ENCODE data around the gene UQCRHL.
"Not testable (repeated sequence)": the region's sequence is repeated elsewhere in the genome, so short reads cannot be mapped to it uniquely, and the experiment has no call there.

The UQCRHL gene

DNA sequence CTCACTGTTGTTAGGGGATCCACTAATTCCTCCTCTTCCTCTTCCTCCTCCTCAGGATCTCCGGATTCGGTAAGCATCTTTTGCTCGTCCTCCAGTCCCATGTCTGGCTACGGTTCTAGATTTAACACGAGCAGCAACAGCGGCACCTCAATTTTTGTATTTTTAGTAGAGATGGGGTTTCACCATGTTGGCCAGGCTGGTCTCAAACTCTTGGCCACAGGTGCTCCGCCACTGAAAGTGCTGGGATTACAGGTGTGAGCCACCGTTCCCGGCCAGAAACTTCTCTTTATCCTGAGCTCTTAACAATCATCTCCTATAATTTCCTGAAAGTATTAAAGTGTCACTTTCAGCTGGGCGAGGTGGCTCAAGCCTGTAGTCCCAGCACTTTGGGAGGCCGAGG lies at the start of gene UQCRHL:
Gene UQCRHL (minus strand): TSS at position 101 of the 400 bp plus-strand sequence. CDS start 0 bp downstream, at position 101.
- DNase-seq (ENCODE audit: low read depth) = not testable (repeated sequence)

DNA sequence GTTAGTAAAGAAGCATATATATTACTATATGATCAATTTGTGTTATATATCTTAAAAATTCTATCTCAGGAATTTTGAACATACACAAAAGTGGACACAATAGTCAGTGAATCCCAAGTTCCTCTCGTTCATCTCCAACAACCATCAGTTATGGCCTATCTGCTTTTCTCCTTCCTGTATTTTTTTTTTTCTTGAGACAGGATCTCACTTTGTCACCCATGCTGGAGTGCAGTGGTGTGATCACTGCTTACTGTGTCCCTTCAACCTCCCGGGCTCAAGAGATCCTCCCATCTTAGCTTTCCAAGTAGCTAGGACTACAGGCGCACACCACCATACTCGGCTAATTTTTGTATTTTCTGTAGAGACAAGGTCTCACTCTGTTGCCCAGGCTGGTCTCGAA lies 49.4 kb upstream of the UQCRHL start:
- no peak for DNase-seq (ENCODE audit: low read depth)

DNA sequence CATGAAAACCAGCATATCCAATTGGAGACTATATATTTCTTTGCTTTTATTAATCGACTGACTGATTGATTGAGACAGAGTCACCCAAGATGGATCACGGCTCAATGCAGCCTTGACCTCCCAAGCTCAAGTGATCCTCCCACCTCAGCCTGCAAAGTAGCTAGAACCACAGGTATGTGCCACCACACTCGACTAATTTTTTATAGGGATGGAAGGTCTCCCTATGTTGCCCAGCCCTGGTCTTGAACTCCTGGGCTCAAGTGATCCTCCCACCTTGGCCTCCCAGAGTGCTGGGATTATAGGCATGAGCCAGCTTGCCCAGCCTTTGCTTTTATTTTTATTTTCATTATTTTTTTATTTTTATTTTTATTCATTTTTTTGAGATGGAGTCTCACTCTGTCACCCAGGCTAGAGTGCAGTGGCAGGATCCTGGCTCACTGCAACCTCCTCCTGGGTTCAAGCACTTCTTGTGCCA lies 45.4 kb upstream of the UQCRHL start:
- no peak for DNase-seq (ENCODE audit: low read depth)

DNA sequence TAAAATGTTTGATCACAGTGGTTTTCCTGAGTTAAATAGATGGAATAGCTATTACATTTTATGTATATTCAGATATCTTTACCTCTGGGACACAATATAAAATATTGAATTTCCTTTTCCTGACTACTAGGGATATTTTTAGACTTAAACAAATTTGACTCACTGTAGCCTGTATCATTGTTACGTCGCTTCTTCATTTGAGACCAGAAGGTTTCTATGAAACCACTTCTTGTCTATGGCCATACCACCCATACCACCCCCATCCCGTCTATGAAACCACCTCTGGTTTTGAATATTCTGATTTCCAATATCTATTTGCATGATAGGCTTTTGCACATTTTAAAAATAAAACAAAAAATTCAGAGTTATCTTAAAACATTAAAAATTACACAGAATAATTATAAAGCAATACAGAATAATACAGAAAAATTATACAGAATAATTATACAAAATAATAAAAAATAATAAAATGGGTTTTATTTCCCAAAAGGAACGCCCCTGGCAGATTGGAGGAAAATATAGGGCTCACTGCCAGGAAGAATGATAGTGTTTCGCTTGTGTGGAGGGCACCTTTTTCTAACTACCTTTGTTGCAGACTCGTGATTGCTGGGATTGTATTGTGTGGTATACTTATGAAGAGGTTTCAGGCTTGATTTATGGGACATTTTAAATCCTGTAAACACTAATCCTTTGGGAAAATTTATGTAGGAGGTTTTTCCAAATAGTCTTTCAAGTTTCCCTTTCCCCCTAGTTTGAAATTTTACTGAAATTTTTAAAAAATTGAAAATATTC lies 44.8 kb upstream of the UQCRHL start:
- no peak for DNase-seq (ENCODE audit: low read depth)

DNA sequence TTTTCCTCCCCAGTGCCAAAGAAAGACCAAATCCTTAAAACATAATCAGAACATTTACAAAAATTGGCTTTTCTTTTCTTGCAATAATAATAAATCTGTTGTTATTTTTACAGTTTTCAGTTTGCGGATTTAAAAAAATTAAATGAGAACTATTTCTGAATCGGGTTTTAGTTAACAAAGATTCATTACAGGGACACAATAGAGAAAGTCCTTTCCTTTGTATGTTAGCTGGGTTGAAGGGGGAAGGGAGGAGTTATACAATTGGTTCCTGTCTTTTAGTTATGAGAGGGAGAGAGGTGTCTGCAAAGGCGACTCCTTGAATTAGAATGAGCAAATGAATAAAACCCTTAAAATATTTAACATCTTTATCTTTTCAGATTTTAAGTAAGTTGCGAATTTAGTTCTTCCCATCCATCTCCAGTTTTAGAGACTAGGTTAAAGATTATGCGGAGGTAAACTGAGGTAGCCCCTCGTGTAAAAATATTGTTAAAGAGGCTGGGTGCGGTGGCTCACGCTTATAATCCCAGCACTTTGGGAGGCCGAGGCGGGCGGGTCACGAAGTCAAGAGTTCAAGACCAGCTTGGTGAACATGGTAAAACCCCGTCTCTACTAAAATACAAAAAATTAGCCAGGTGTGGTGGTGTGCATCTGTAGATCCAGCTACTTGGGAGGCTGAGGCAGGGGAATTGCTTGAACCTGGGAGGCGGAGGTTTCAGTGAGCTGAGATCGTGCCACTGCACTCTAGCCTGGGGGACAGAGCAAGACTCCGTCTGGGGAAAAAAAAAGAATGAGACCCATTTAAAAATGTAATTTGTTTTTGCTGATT lies 44.0 kb upstream of the UQCRHL start:
- no peak for DNase-seq (ENCODE audit: low read depth)

DNA sequence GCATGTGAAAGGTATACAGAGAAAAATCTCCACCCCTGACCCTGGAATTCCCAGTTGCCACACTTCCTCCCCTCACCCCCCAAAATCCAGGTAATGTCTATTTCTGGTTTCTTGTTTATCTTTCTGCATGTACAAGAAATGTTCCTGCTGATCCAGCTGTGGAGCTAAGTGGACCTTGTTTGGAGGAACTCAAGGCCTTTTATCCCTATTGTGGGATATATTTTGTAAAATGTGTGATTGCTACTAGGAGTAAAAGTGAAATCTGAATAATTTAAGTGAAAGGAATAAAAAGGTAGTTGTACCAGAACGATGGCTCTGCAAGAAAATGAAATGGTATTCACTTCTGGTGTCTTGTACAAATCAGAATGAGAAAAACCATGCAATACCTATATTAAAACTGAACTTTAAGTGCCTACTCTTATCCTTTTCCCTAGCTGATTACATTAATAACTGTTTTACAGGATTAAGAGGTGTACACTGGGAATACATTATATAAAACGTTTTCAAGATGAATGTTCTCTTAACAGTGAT lies 43.1 kb upstream of the UQCRHL start:
- DNase-seq (ENCODE audit: low read depth) = no peak

DNA sequence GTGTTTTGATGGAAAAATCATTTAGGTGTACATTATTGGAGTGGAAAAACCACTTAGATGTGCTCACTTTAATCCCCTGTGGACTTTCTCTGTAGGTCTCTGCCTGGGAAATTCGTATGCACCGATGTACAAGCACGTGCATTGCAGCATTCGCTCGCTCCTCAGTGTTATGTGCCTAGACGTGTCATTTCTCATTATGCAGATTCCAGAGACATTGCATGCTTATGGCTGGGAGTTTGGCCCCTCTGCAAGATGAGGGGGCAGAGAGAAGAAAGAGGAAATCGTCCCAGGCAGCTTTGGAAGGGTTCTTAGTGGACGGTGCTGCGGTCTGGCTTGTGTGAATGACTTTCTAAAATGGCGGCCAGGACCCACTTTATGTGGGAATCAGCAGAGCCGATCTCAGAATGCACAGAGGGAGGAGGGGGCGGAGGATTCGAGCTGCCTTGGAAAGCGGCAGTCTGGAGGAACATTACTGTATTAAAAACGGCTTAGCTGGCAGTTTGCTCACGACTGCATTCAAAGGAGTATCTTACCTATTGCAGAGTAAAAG lies 42.4 kb upstream of the UQCRHL start:
- no peak for DNase-seq (ENCODE audit: low read depth)

DNA sequence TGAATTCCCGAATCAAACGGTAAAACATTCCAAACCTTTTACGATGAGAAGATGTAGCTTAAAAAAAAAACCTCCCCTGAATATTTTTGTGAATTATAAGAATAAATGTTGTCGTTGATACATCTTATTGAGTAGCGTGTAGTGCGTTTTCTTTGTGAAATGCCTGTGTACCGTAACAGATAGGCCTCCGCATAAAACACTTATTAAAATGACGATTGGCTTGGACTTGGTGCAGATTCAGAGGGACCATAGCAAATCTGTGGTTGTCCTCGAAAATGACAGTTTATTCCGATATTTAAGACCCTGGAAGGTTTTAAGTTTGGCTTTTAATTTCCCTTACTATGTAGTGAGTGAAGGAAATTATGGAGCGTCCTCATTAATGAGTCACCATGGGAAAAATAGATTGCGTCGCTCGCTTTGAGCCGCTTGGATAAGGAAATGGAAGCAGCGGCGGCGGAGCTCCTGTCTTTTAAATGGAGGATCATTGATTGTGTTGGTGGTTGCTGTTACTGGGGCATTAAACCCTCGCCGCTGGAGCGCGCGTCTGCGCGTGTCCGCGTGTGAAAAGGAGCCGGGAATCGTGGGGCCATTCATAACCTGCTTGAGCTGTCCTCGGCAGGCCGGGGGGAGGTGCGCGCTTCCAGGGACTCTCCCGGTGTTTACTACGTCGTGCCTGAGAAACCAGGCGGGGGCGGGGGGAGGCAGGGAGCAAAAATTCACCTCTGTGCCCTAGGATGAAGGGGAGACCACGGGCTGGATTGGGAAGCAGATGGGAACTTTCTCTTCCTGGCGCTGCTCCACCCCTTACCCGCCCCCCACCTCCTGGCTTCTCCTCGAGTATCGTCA lies 41.7 kb upstream of the UQCRHL start:
- peak; percentile 29 for DNase-seq (ENCODE audit: low read depth)

DNA sequence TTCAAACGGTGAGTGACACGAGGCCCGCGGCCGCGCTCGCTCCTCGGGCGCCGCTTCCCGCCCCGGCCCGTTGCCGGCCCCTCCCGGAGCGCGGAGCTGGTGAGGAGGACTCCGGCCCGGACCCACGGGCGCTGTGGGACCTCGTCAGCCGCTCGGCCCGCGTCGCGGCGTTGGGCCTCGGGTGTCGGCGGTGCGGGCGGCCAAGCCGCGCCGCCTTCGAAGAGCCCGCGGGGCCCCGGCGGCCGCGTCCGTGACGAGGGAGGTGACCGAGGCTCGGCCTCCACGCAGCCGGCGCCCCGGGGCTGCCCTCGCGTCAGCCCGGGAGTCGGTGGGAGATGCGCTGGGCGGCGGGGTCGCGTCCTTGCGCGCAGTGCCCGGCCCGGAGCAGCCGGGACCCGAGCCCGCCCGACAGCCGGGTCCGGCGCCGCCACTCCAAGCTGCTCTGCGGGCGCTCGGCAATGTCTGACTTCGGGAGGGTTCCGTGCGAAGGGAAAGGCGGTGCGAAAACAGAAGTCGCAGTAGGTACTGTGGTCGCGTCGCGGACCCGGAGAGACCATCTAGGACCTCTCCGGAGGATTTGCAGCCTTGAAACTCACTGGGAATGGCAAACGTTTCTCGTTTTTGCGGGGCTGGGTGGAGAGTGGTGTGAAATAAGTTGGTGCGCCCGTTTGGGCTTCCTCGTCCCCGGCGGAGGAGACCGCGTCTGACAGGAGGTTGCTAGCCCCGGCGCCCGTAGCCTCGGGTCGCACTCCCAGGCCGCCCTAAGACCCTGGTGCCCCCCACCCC lies 40.9 kb upstream of the UQCRHL start:
- DNase-seq (ENCODE audit: low read depth) = peak; percentile 26

DNA sequence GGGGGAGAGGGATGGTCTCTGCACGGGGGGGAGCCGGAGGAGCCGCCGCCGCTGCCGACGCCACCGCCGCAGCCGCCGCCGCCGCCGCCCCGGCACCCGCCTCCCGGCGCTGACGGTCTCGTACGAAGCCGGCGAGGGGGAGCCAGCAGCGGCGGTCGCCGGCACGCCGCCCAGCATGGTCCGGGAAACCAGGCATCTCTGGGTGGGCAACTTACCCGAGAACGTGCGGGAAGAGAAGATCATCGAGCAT lies 40.4 kb upstream of the UQCRHL start:
- DNase-seq (ENCODE audit: low read depth) = no peak

DNA sequence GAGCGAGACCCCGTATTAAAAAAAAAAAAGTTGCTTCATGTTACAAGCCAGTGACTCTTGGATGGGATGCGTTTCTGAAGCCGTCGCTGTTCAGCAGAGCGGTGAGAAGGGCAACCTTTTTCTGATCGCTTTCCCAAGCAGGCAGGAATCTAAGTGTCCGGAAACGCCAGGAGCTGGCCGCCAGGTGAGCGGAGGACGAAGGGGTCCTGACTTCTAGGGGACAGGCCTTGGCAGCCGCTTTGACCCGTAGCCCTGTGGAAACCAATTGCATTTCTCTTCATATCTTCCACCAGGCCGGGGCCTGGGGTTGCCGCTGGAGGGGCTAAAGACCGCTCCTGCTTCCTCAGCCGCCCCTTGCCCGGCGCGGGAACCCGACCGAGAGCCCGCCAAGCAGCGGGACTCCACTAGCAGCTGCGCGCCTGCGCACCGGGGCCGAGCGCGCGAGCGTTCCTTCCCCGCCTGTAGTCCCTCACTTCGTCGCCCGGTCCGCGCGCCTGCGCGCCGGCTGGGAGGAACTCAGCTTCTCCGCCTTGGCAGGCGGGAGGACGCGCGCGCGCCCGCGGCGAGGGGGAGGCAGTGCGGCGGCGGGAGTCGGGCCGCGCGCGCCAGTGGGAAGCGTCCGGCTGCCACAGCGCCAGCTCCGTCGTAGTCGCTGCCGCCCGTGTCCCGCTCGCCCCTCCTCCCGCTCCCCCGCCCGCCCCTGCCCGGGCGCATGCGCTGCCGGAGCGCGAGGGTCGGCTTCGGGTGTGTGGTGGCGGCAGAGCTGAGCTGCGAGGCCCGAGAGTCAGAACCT lies 39.8 kb upstream of the UQCRHL start, which contains the start of gene SPEN:
Gene SPEN (plus strand): TSS at position 608 of the 793 bp plus-strand sequence. CDS start 361 bp downstream, outside the sequence.
- peak; percentile 94 for DNase-seq (ENCODE audit: low read depth)

DNA sequence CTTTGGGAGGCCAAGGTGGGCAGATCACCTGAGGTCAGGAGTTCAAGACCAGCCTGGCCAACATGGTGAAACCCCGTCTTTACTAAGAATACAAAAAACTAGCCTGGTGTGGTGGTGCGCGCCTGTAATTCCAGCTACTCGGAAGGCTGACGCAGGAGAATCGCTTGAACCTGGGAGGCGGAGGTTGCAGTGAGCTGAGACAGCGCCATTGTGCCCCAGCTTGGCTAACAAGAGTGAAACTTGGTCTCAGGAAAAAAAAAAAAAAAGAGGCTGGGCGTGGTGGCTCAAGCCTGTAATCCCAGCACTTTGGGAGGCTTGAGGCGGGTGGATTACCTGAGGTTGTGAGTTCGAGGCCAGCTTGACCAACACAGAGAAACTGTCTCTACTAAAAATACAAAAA lies 38.6 kb upstream of the UQCRHL start:
- DNase-seq (ENCODE audit: low read depth) = not testable (repeated sequence)

DNA sequence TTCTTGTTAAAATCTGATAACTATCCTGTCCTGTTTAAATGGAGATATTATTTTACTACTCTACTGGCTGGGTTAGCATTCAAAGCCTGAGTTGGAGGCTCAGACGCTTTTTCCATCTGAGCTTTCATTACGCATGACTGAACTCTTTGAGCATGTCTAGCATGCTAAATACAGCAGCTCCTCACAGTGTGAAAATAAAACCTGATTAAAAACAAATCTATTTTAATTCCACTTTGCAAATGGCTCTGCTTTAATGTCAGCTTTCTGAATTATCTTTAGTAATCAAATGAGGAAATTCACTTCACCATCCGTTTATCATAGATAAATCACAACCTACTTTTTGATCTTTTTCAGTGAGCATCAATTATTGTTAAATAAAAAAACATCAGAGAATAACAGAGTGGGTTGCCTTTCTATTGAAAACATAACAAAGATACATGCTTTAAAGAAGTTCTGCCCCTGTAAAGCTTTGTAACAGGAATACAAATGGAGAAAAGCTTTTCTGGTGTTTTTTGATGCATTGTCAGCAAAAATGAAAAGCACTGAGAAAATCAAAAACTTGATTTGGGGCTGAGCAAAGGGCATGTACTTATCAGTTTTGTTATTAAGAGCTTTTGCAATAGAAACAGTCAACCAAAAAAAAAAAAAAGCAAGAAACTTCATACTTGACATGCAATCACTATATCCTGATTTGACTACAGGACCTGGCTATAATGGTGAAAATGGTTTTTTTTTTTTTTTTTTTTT lies 36.5 kb upstream of the UQCRHL start:
- no peak for DNase-seq (ENCODE audit: low read depth)

DNA sequence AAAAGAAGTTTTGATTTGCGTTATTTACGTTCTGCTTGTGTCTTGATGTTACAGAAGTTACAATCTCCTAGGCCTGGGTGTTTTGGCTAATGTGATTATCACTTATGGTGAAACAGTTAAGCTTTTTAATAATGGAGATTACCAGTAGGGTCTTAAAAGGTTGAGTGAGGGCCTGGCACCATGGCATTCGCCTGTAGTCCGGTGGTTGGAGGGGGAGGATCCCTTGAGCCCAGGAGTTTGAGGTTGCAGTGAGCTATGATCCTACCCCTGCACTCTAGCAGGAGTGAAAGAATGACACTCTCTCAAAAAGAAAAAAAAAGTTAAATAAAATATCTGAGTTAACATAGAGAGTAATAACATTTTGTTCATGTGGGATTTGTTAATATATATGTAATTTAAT lies 31.3 kb upstream of the UQCRHL start:
- DNase-seq (ENCODE audit: low read depth) = no peak

DNA sequence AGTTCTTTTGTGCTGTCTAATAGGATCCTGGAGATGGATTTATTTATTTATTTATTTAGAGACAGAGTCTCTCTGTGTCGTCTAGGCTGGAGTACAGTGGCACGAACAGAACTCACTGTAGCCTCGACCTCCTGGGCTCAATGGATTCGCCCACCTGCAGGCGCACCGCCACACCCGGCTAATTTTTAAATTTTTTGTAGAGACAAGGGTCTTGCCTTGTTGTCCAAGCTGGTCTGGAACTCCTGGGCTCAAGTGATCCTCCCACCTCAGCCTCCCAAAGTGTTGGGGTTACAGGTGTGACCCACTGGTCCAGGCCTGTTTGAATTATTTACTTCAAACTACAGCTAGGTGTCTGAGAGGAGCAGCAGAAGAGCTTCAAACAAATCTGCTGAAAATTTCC lies 30.5 kb upstream of the UQCRHL start:
- DNase-seq (ENCODE audit: low read depth) = no peak

DNA sequence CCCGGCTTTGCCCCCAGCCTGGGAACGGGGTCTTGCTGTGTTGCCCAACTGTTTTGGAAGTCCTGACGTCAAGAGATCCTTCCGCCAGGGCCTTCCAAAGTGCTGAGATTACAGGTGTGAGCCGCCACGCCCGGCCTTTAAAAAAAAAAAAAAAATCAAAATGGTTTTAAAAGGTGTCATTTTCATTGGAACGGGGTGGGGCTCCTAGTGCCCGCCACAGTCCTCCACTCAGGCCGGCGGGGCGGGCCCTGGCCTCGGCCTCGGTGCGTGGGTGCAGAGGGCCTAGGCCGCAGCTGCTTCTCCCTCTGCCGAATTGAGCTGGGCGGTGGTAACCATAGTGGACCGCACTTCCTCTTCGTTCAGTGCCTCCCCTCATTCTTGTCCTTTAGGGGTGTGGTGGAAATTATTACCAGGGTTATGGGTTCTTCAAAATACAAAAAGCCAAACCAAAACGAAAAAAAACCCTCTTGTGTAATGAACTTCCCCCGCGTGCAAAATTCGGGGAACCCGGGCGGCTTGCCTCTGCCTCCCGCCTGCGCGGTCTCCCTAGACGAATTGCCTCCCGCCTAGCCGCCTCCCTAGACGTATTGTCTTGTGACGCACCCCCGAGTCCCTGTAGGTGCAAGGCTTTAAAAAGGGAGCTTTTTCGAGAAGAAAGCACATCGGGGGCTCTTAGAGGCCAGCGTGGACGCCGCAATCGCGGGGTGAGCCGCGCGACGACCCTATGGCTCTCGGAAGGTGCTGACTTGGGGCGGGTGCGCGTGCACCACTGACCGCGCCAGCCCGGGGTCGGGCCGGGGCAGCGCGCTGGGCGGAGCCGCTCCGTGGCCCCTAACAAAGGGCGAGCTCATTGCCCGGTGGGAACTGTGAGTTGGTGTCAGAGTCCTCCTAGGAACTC lies 29.6 kb upstream of the UQCRHL start:
- peak; percentile 24 for DNase-seq (ENCODE audit: low read depth)

DNA sequence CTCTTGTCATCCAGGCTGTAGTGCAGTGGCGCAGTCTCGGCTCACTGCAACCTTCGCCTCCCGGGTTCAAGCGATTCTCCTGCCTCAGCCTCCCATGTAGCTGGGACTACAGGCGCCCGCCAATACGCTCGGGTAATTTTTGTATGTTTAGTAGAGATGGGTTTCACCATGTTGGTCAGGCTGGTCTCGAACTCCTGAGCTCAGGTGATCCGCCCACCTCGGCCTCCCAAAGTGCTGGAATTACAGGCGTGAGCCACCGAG lies 29.0 kb upstream of the UQCRHL start:
- DNase-seq (ENCODE audit: low read depth) = not testable (repeated sequence)

DNA sequence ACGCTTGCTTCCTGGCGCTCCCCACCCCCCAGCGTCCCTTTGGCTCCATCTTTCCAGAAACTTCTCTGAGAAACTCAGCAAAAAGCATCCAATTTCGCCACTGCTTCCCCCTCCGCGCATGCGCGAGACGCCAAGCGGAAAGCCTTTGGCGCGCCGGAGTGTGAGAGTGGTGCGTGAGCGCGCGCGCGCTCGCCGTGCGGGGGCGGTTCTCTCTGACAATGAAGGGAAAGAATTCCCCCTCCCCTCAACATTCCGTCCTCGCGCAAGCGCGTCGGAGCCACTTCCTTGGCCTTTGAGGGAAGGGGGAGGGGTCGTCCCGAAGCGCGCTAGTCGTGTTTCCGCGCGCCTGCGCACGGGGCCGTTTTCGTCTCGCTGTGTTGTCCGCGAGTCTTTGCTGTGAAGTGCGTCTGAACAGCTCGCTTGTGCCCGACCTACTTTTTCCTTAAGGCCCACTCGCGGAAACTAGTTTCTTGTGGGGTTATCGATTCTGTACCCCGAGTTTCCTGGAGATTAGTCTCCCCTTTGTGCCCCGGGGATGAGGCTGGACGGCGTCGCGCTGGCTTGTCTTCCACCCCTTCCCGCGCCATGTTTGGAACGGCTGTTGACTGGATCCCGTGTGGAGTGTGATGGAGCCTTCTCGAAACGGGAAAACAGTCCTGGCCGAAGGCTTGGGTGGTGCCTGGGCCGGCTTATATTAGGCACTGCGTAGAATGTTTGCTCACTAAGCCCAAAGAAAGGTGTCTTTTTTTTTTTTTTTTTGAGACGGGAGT lies 28.5 kb upstream of the UQCRHL start:
- DNase-seq (ENCODE audit: low read depth) = peak; percentile 98
